ENCODE data around the gene RAB6A.
"Not testable (repeated sequence)": the region's sequence is repeated elsewhere in the genome, so short reads cannot be mapped to it uniquely, and the experiment has no call there.

The RAB6A gene

DNA sequence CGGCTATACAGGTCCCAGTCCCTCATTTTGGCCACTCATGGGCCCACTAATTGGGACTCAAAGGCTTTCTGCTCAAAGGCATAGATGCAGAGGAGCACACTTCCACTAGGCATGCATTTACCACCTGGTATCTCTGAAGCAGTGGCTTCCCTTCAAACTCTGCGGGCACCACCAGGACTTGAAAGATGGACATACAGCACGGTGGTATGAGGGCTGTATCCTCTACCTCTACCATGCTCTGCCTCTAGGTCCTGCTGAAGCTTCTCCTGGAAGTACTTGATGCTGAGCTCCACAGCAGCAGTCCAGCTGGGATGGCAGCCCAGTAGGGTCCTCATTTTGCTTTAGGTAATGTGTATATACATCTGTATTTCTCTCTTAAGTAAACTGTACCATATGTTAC is 49.9 kb downstream of the RAB6A start:
- TF ChIP-seq, protein P1, sequence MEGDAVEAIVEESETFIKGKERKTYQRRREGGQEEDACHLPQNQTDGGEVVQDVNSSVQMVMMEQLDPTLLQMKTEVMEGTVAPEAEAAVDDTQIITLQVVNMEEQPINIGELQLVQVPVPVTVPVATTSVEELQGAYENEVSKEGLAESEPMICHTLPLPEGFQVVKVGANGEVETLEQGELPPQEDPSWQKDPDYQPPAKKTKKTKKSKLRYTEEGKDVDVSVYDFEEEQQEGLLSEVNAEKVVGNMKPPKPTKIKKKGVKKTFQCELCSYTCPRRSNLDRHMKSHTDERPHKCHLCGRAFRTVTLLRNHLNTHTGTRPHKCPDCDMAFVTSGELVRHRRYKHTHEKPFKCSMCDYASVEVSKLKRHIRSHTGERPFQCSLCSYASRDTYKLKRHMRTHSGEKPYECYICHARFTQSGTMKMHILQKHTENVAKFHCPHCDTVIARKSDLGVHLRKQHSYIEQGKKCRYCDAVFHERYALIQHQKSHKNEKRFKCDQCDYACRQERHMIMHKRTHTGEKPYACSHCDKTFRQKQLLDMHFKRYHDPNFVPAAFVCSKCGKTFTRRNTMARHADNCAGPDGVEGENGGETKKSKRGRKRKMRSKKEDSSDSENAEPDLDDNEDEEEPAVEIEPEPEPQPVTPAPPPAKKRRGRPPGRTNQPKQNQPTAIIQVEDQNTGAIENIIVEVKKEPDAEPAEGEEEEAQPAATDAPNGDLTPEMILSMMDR (IDR thresholded peaks at IDR 0.05; ENCODE audit: control extremely low read depth, extremely low read depth, low read depth, missing control alignments): no peak
- ChIA-PET CTCF (interaction anchor here (0.7 kb wide), 1 partner anchor 376 kb away, joined by 3 read pairs; no protein-coding TSS in a partner anchor), POLR2A (no interaction called here)
- DNase-seq (ENCODE audit: extremely low spot score): no peak

DNA sequence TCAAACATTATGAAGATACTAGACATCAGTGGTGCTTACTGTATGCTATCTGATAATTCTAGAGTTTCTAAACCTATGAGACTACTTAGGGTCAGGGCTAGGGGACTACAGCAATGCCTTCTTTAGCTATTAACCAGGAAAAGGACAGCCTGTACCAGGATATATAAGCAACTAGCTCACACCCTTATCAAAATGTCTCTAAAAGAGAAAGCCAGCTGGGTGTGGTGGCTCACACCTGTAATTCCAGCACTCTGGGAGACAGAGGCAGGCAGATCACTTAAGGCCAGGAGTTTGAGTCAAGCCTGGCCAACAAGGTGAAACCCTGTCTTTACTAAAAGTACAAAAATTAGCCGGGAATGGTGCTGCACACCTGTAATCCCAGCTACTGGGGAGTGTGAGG is 55.8 kb downstream of the RAB6A start:
- CTCF ChIA-PET: interaction anchor here (0.9 kb wide), 1 partner anchor 9 kb away, joined by 3 read pairs; no protein-coding TSS in a partner anchor
- TF ChIP-seq, protein P1 (IDR thresholded peaks at IDR 0.05; ENCODE audit: control extremely low read depth, extremely low read depth, low read depth, missing control alignments): no peak
- DNase-seq (ENCODE audit: extremely low spot score): no peak
- POLR2A ChIA-PET: no interaction called here

GRCh38 chr11:73693899-73694525 is 66.9 kb downstream of the RAB6A start:
- POLR2A ChIA-PET: no interaction called here
- no peak for DNase-seq (ENCODE audit: extremely low spot score)
- TF ChIP-seq, protein P1 (IDR thresholded peaks at IDR 0.05; ENCODE audit: control extremely low read depth, extremely low read depth, low read depth, missing control alignments): no peak
- CTCF ChIA-PET: interaction anchor here (0.8 to 2.9 kb wide), 5 partner anchors 12 to 68 kb away, joined by 3 to 15 read pairs (median 5); no protein-coding TSS in a partner anchor

DNA sequence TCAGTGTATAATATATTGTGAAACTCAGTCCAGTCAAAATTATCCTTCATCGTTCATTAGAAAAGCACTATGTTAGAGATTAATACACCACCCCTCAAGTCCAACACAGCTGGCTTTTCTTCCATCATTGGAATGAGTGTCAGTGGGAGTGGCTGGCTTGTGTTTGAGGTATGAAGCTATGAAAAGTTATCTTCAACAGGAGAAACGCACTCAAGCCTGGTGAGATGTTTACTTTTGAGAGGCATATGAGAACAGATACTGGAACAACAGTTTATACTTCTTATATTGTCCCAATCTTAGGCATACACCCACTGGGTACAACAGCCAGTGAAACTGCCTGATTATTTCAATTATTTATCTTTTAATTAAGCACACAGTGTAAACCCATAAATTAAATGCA is 80.2 kb downstream of the RAB6A start:
- CTCF ChIA-PET: interaction anchor here (4.0 kb wide), 1 partner anchor 20 kb away, joined by 18 read pairs; no protein-coding TSS in a partner anchor
- no peak for DNase-seq (ENCODE audit: extremely low spot score)
- POLR2A ChIA-PET: no interaction called here
- TF ChIP-seq, protein P1 (IDR thresholded peaks at IDR 0.05; ENCODE audit: control extremely low read depth, extremely low read depth, low read depth, missing control alignments): no peak

DNA sequence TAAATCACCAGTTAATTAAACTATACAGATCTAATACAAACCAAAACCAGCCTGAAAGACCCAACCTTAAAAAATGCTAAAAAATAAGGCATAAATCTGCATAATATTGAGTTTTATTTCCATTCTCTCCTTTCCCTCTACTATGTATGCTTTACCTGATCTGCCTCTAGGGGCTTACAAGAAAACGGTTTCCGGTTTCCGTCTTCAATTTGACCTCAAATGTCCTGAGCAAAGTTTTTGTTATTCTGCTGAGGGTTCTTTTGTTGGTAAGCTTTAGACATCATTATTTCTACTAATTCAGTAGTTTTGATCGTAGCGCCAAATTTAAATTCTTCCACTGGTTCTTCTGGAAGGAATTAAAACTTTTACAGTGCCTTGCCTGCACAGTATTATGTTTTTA is 84.3 kb downstream of the RAB6A start:
- POLR2A ChIA-PET: interaction anchor here (0.6 kb wide), 1 partner anchor 303 kb away, joined by 3 read pairs; no protein-coding TSS in a partner anchor
- CTCF ChIA-PET; DNase-seq (ENCODE audit: extremely low spot score): not testable (repeated sequence)

GRCh38 chr11:73671701-73672100 is 89.2 kb downstream of the RAB6A start:
- ChIA-PET POLR2A (no interaction called here), CTCF (interaction anchor here (0.9 to 4.5 kb wide), 3 partner anchors 10 to 320 kb away, joined by 3 to 38 read pairs (median 8); no protein-coding TSS in a partner anchor)
- TF ChIP-seq, protein P1 (IDR thresholded peaks at IDR 0.05; ENCODE audit: control extremely low read depth, extremely low read depth, low read depth, missing control alignments): no peak
- no peak for DNase-seq (ENCODE audit: extremely low spot score)

GRCh38 chr11:73670808-73671207 is 90.1 kb downstream of the RAB6A start:
- TF ChIP-seq, protein P1 (IDR thresholded peaks at IDR 0.05; ENCODE audit: control extremely low read depth, extremely low read depth, low read depth, missing control alignments): no peak
- CTCF ChIA-PET: interaction anchor here (3.1 to 4.5 kb wide), 2 partner anchors 10 to 319 kb away, joined by 8 to 38 read pairs; no protein-coding TSS in a partner anchor
- POLR2A ChIA-PET: no interaction called here
- DNase-seq (ENCODE audit: extremely low spot score): no peak
